Measurements from ENCODE around the gene CHST2. TPM values are rescaled to one million over a fixed set of nuclear protein-coding genes. Genes with fewer than 3 reads are reported as not detected.
A peak's percentile ranks its signal among the peaks of the same experiment; 100 is the strongest.
"Not testable (repeated sequence)": the region's sequence is repeated elsewhere in the genome, so short reads cannot be mapped to it uniquely, and the experiment has no call there.

CHST2 gene
- polyA plus RNA-seq, 3 donors: 22.5 to 38.2 (median 26.6) TPM

GRCh38 chr3:143151004-143151731, 31.6 kb downstream of the CHST2 start:
- no peak for DNase-seq (ENCODE audit: extremely low read depth in 1 of 11, low read depth in 9 of 11, low spot score in 4 of 11)

GRCh38 chr3:143152043-143152442, 32.5 kb downstream of the CHST2 start:
- DNase-seq (ENCODE audit: extremely low read depth in 1 of 11, low read depth in 9 of 11, low spot score in 4 of 11): no peak

- DNase-seq (ENCODE audit: extremely low read depth in 1 of 11, low read depth in 9 of 11, low spot score in 4 of 11): no peak
These were observed 36.2 kb downstream of the CHST2 start for GRCh38 chr3:143155756-143156155.

- no peak for DNase-seq (ENCODE audit: extremely low read depth in 1 of 11, low read depth in 9 of 11, low spot score in 4 of 11)
These were observed 38.7 kb downstream of the CHST2 start for GRCh38 chr3:143158014-143158988.

GRCh38 chr3:143160437-143160836, 40.9 kb downstream of the CHST2 start:
- no peak for DNase-seq (ENCODE audit: extremely low read depth in 1 of 11, low read depth in 9 of 11, low spot score in 4 of 11)

- DNase-seq (ENCODE audit: extremely low read depth in 1 of 11, low read depth in 9 of 11, low spot score in 4 of 11): no peak
These were observed 44.1 kb downstream of the CHST2 start for GRCh38 chr3:143163562-143164100.

- no peak for DNase-seq (ENCODE audit: extremely low read depth in 1 of 11, low read depth in 9 of 11, low spot score in 4 of 11)
These were observed 45.6 kb downstream of the CHST2 start for GRCh38 chr3:143165211-143165610.

- DNase-seq (ENCODE audit: extremely low read depth in 1 of 11, low read depth in 9 of 11, low spot score in 4 of 11): not testable (repeated sequence)
These were observed 46.2 kb downstream of the CHST2 start for GRCh38 chr3:143165612-143166285.

GRCh38 chr3:143166376-143166775, 46.8 kb downstream of the CHST2 start:
- no peak for DNase-seq (ENCODE audit: extremely low read depth in 1 of 11, low read depth in 9 of 11, low spot score in 4 of 11)

- no peak for DNase-seq (ENCODE audit: extremely low read depth in 1 of 11, low read depth in 9 of 11, low spot score in 4 of 11)
These were observed 48.6 kb downstream of the CHST2 start for GRCh38 chr3:143167969-143168854.

- no peak for DNase-seq (ENCODE audit: extremely low read depth in 1 of 11, low read depth in 9 of 11, low spot score in 4 of 11)
These were observed 49.3 kb downstream of the CHST2 start for GRCh38 chr3:143168855-143169192.

GRCh38 chr3:143170074-143170473, 50.5 kb downstream of the CHST2 start:
- DNase-seq (ENCODE audit: extremely low read depth in 1 of 11, low read depth in 9 of 11, low spot score in 4 of 11): no peak

- no peak for DNase-seq (ENCODE audit: extremely low read depth in 1 of 11, low read depth in 9 of 11, low spot score in 4 of 11)
These were observed 51.1 kb downstream of the CHST2 start for GRCh38 chr3:143170676-143171075.

GRCh38 chr3:143171141-143171980, 51.8 kb downstream of the CHST2 start:
- DNase-seq (ENCODE audit: extremely low read depth in 1 of 11, low read depth in 9 of 11, low spot score in 4 of 11): peak in 10 of 11 donors; percentile 39 to 80 (median 64)

- peak in 1 of 11 donors; percentile 13 for DNase-seq (ENCODE audit: extremely low read depth in 1 of 11, low read depth in 9 of 11, low spot score in 4 of 11)
These were observed 52.7 kb downstream of the CHST2 start for GRCh38 chr3:143172062-143172794.

- no peak for DNase-seq (ENCODE audit: extremely low read depth in 1 of 11, low read depth in 9 of 11, low spot score in 4 of 11)
These were observed 53.2 kb downstream of the CHST2 start for GRCh38 chr3:143172795-143173145.

GRCh38 chr3:143173242-143173641, 53.7 kb downstream of the CHST2 start:
- no peak for DNase-seq (ENCODE audit: extremely low read depth in 1 of 11, low read depth in 9 of 11, low spot score in 4 of 11)
